ENCODE results near the gene SGCD. TPM values are rescaled to one million over a fixed set of nuclear protein-coding genes. Genes with fewer than 3 reads are reported as not detected.

Gene SGCD
- total RNA-seq, 1 experiment from 2014 or later = not detected

DNA sequence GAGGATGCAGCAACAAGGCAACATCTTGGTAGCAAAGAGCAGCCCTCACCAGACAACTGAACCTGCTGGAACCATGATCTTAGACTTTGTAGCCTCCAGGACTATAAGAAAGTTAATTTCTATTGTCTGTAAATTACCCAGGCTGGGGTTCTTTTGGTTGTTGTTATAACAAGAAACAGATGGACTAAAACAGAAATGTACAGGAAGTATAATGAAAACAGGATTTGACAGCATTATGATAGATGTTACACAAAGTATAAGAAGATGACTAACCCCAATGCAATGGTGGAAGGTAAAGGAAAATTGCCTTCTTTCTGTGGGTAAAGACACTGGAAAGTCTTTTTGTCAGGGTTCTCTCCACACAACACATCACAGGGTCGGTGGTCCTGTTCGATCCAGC lies 204.2 kb downstream of the SGCD start:
- ChIA-PET CTCF (no interaction called here), POLR2A (no interaction called here)
- H3K4me1 ChIP-seq (ENCODE audit: control insufficient read depth, insufficient read depth, low read length) = no peaks in the 10 kb centered on the region
- intact Hi-C loops (cut with micrococcal nuclease; ENCODE audit: unreplicated experiment) (no loop called here), in situ Hi-C loops (cut with HindIII; ENCODE audit: low pct_unique_long_range_greater_than_20kb, low sequenced_read_pairs) (no loop called here)
- no peak overlapping the region for H3K4me3 ChIP-seq (ENCODE audit: low read depth in 2 of 2, low read length in 2 of 2)
- no TSS peak for BruUV-seq (replicated peaks)
- TF ChIP-seq, protein P1, sequence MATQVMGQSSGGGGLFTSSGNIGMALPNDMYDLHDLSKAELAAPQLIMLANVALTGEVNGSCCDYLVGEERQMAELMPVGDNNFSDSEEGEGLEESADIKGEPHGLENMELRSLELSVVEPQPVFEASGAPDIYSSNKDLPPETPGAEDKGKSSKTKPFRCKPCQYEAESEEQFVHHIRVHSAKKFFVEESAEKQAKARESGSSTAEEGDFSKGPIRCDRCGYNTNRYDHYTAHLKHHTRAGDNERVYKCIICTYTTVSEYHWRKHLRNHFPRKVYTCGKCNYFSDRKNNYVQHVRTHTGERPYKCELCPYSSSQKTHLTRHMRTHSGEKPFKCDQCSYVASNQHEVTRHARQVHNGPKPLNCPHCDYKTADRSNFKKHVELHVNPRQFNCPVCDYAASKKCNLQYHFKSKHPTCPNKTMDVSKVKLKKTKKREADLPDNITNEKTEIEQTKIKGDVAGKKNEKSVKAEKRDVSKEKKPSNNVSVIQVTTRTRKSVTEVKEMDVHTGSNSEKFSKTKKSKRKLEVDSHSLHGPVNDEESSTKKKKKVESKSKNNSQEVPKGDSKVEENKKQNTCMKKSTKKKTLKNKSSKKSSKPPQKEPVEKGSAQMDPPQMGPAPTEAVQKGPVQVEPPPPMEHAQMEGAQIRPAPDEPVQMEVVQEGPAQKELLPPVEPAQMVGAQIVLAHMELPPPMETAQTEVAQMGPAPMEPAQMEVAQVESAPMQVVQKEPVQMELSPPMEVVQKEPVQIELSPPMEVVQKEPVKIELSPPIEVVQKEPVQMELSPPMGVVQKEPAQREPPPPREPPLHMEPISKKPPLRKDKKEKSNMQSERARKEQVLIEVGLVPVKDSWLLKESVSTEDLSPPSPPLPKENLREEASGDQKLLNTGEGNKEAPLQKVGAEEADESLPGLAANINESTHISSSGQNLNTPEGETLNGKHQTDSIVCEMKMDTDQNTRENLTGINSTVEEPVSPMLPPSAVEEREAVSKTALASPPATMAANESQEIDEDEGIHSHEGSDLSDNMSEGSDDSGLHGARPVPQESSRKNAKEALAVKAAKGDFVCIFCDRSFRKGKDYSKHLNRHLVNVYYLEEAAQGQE (IDR thresholded peaks at IDR 0.05; ENCODE audit: insufficient read depth in 1 of 2, low read depth in 2 of 2, low read length in 1 of 2) = no peak
- TF ChIP-seq, protein P2, sequence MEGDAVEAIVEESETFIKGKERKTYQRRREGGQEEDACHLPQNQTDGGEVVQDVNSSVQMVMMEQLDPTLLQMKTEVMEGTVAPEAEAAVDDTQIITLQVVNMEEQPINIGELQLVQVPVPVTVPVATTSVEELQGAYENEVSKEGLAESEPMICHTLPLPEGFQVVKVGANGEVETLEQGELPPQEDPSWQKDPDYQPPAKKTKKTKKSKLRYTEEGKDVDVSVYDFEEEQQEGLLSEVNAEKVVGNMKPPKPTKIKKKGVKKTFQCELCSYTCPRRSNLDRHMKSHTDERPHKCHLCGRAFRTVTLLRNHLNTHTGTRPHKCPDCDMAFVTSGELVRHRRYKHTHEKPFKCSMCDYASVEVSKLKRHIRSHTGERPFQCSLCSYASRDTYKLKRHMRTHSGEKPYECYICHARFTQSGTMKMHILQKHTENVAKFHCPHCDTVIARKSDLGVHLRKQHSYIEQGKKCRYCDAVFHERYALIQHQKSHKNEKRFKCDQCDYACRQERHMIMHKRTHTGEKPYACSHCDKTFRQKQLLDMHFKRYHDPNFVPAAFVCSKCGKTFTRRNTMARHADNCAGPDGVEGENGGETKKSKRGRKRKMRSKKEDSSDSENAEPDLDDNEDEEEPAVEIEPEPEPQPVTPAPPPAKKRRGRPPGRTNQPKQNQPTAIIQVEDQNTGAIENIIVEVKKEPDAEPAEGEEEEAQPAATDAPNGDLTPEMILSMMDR (IDR thresholded peaks at IDR 0.05) = no peak
- TF ChIP-seq POLR2AphosphoS5 (IDR thresholded peaks at IDR 0.05; ENCODE audit: low read depth, low read length) = no peak
- H3K27ac ChIP-seq (ENCODE audit: low read length) = no peak overlapping the region
- H3K27me3 ChIP-seq (ENCODE audit: control insufficient read depth, insufficient read depth, low read length) = no peaks in the 10 kb centered on the region
- DNase-seq (ENCODE audit: low read depth, low spot score) = no peak
- no peaks in the 10 kb centered on the region for H3K9me3 ChIP-seq (ENCODE audit: control insufficient read depth, insufficient read depth, low read depth, low read length)
- no peaks in the 10 kb centered on the region for H3K36me3 ChIP-seq (ENCODE audit: control insufficient read depth, insufficient read depth, low read length)
- no peak for ATAC-seq

DNA sequence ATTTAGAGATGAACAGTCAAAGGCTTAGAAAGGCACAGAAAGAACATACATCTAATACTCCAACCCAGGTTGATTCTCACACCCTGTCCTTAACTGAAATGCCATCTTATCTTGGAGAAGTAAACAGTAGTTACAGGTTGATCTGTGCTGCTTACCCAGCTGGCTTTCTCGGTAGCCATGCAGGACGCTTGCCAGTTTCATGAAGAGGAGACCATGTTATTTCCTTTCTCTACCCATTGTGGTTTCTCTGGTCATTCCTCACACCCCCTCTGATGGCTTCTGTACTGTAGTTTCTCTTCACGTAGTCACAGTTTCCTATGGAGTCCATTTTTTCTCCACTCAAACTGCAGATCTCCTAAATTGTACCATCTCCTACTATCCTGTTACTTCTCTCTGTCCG lies 206.0 kb downstream of the SGCD start:
- ChIA-PET CTCF (no interaction called here), POLR2A (no interaction called here)
- no peak for TF ChIP-seq SIN3A (IDR thresholded peaks at IDR 0.05; ENCODE audit: borderline replicate concordance, insufficient read depth, low read depth, low read length)
- TF ChIP-seq, protein P2 (IDR thresholded peaks at IDR 0.05) = no peak
- no peak for TF ChIP-seq POLR2AphosphoS5 (IDR thresholded peaks at IDR 0.05; ENCODE audit: low read depth, low read length)
- TF ChIP-seq TCF7L2 (IDR thresholded peaks at IDR 0.05; ENCODE audit: low read depth, low read length) = no peak
- TF ChIP-seq, protein P1 (IDR thresholded peaks at IDR 0.05; ENCODE audit: insufficient read depth in 1 of 2, low read depth in 2 of 2, low read length in 1 of 2) = no peak
- ATAC-seq (no peak), DNase-seq (ENCODE audit: low read depth, low spot score) (no peak)
- Histone ChIP-seq H3K4me1 (ENCODE audit: control insufficient read depth, insufficient read depth, low read length) (no peaks in the 10 kb centered on the region), H3K4me3 (ENCODE audit: low read depth in 2 of 2, low read length in 2 of 2) (no peak overlapping the region), H3K27me3 (ENCODE audit: control insufficient read depth, insufficient read depth, low read length) (no peaks in the 10 kb centered on the region), H3K9me3 (ENCODE audit: control insufficient read depth, insufficient read depth, low read depth, low read length) (no peaks in the 10 kb centered on the region), H3K27ac (ENCODE audit: low read length) (no peak overlapping the region), H3K36me3 (ENCODE audit: control insufficient read depth, insufficient read depth, low read length) (no peaks in the 10 kb centered on the region)
- intact Hi-C loops (cut with micrococcal nuclease; ENCODE audit: unreplicated experiment) (no loop called here), in situ Hi-C loops (cut with HindIII; ENCODE audit: low pct_unique_long_range_greater_than_20kb, low sequenced_read_pairs) (no loop called here)
- BruUV-seq (replicated peaks) = no TSS peak

Data from Panc1 (cell line).